GM12878 (cell line): ENCODE measurements around the gene NKIRAS1. TPM values are rescaled to one million over a fixed set of nuclear protein-coding genes. Genes with fewer than 3 reads are reported as not detected.

Experiments used
- ATAC-seq: fragments of 200-7000 bp; cut with Tn5 transposase; 3 replicates; pipeline ENCODE4 v1.9.1; 2020; ENCODE audit warnings: mild to moderate bottlenecking, moderate library complexity
- BruUV-seq: library from RNA; stranded (reverse); fragments of 400-500 nt; replicated peaks from 2 replicates; lab custom pipeline; 2021; lab: Mats Ljungman, UMichigan
- CTCF ChIA-PET: fragments of 300-600 bp; sonication (Branson Sonifier 250); formaldehyde crosslinking; extraction: SDS; loops from one replicate; lab custom pipeline; 2021; ENCODE audit warnings: inconsistent platforms; lab: Yijun Ruan, JAX
- POLR2A ChIA-PET: fragments of 350-600 bp; formaldehyde crosslinking; extraction: SDS; loops from one replicate; lab custom pipeline; 2021; ENCODE audit warnings: inconsistent platforms; lab: Charles Lee
- RAD21 ChIA-PET: fragments of 300-600 bp; sonication (Branson Sonifier 250); formaldehyde crosslinking; loops from one replicate; lab custom pipeline; 2023; ENCODE audit warnings: antibody characterized with exemption; ENCODE audit not compliant: unreplicated experiment; lab: Charles Lee
- SMC1A ChIA-PET: fragments of 300-600 bp; sonication (Branson Sonifier 250); formaldehyde crosslinking; loops from one replicate; lab custom pipeline; 2023; ENCODE audit not compliant: unreplicated experiment, uncharacterized antibody; lab: Charles Lee
- DNase-seq: peaks from one replicate; pipeline ENCODE4 v3.0.0-alpha.2; 2011; ENCODE audit warnings: low read depth, low spot score
- FAIRE-seq: peaks from 3 replicates; lab custom pipeline; 2011; peaks lifted over from hg19 to GRCh38; lab: Jason Lieb, UNC
- H2AFZ ChIP-seq: 2 replicates; pipeline ENCODE4 v1.6.0; 2011; ENCODE audit warnings: low read depth, low read length, control low read depth; ENCODE audit not compliant: control insufficient read depth
- H3K27ac ChIP-seq: 2 replicates; pipeline ENCODE4 v1.5.1; 2011; ENCODE audit warnings: control low read depth; ENCODE audit not compliant: control insufficient read depth, insufficient read depth
- H3K27me3 ChIP-seq, 2 experiments: replicated peaks in 1 of 2; 2 replicates each; pipeline versions ENCODE4 v1.6.0 to v1.6.1; 2011; ENCODE audit warnings: low read length in 1 of 2; ENCODE audit not compliant: control insufficient read depth in 2 of 2, insufficient read depth in 2 of 2
- H3K36me3 ChIP-seq, 2 experiments: 2 replicates each; pipeline ENCODE4 v1.5.1; 2011; ENCODE audit warnings: low read length in 1 of 2; ENCODE audit not compliant: control insufficient read depth in 2 of 2, insufficient read depth in 2 of 2
- H3K4me1 ChIP-seq: 2 replicates; pipeline ENCODE4 v1.6.1; 2011; ENCODE audit warnings: mild to moderate bottlenecking, low read length, moderate library complexity, mixed read lengths; ENCODE audit not compliant: control insufficient read depth, insufficient read depth
- H3K4me2 ChIP-seq: 2 replicates; pipeline ENCODE4 v1.6.0; 2011; ENCODE audit warnings: control low read depth; ENCODE audit not compliant: control insufficient read depth, insufficient read depth
- H3K4me3 ChIP-seq: fragments of 200-600 bp; sonication (generic); 2 replicates; pipeline ENCODE4 v1.5.1; 2016
- H3K79me2 ChIP-seq: 2 replicates; pipeline ENCODE4 v1.6.0; 2011; ENCODE audit warnings: low read length; ENCODE audit not compliant: control insufficient read depth, insufficient read depth
- H3K9ac ChIP-seq: 2 replicates; pipeline ENCODE4 v1.8.0; 2011; ENCODE audit warnings: low read length, control low read depth, mixed read lengths; ENCODE audit not compliant: control insufficient read depth, insufficient read depth
- H3K9me3 ChIP-seq: replicated peaks from 3 replicates; pipeline ENCODE4 v1.5.1; 2011; ENCODE audit warnings: mild to moderate bottlenecking, low read length; ENCODE audit not compliant: control insufficient read depth, insufficient read depth
- H4K20me1 ChIP-seq: 2 replicates; pipeline ENCODE4 v1.6.0; 2011; ENCODE audit not compliant: control insufficient read depth, insufficient read depth
- ATF7 ChIP-seq: fragments of 450-650 bp; IDR thresholded peaks from 2 replicates; pipeline ENCODE4 v1.6.1; 2016; ENCODE audit warnings: low read depth, mild to moderate bottlenecking
- CBX3 ChIP-seq: fragments of 200-600 bp; sonication (generic); IDR thresholded peaks from 2 replicates; pipeline ENCODE4 v1.6.1; 2016; ENCODE audit warnings: low read depth, borderline replicate concordance
- CHD2 ChIP-seq: IDR thresholded peaks from 2 replicates; pipeline ENCODE4 v1.6.1; 2011; ENCODE audit warnings: low read depth, low read length, improper control_type of control experiment, borderline replicate concordance
- CTCF ChIP-seq, 3 experiments: IDR thresholded peaks in 2 of 3; conservative IDR thresholded peaks in 1 of 3; 2 replicates each; pipeline ENCODE4 v1.5.1; 2011; ENCODE audit warnings: low read depth in 3 of 3, low read length in 3 of 3, mild to moderate bottlenecking in 3 of 3, control low read depth in 2 of 3, moderate library complexity in 2 of 3, inconsistent platforms in 1 of 3, mixed read lengths in 1 of 3; ENCODE audit not compliant: control insufficient read depth in 2 of 3, insufficient read depth in 1 of 3; ENCODE audit errors: extremely low read depth in 1 of 3
- ETV6 ChIP-seq, 2 experiments: fragments of 450-650 bp in 1 of 2; IDR thresholded peaks in 1 of 2; conservative IDR thresholded peaks in 1 of 2; 2 replicates each; pipeline ENCODE4 v1.6.1; 2014; ENCODE audit warnings: antibody characterized with exemption in 1 of 2, borderline replicate concordance in 1 of 2, low read depth in 1 of 2, mild to moderate bottlenecking in 1 of 2, moderate library complexity in 1 of 2
- NRF1 ChIP-seq: conservative IDR thresholded peaks from 2 replicates; pipeline ENCODE4 v1.6.1; 2011; ENCODE audit warnings: mild to moderate bottlenecking, low read depth, low read length, improper control_type of control experiment
- POLR2A ChIP-seq: IDR thresholded peaks from 2 replicates; pipeline ENCODE4 v1.6.1; 2011; ENCODE audit warnings: low read depth, mild to moderate bottlenecking, low read length
- RCOR1 ChIP-seq: conservative IDR thresholded peaks from 2 replicates; pipeline ENCODE4 v1.6.1; 2012; ENCODE audit warnings: low read depth, low read length, improper control_type of control experiment
- SIN3A ChIP-seq: IDR thresholded peaks from 2 replicates; pipeline ENCODE4 v1.6.1; 2012; ENCODE audit warnings: low read depth, low read length, improper control_type of control experiment
- ZBTB11 ChIP-seq: fragments of 450-650 bp; formaldehyde crosslinking; IDR thresholded peaks from 2 replicates; pipeline ENCODE4 v1.5.0; 2022; ENCODE audit warnings: mild to moderate bottlenecking, missing genetic modification characterization
- ZNF687 ChIP-seq: fragments of 450-650 bp; IDR thresholded peaks from 2 replicates; pipeline ENCODE4 v1.6.1; 2017; ENCODE audit warnings: mild to moderate bottlenecking, moderate library complexity
- WGBS: methylation state at CpG from one replicate; pipeline ENCODE4 v1.1.6; 2016; ENCODE audit warnings: low lambda C conversion rate; ENCODE audit not compliant: insufficient replicate concordance, insufficient coverage; ENCODE audit errors: missing lambda C conversion rate; 5-methylcytosine and 5-hydroxymethylcytosine counted together
- in situ Hi-C: fragments of 300-500 bp; cut with MboI; formaldehyde crosslinking; loops from 9 replicates; pipeline ENCODE4 v1.14.3; 2018; ENCODE audit warnings: mixed read lengths
- intact Hi-C: fragments of 100-400 bp; cut with micrococcal nuclease; formaldehyde crosslinking; loops from one replicate; pipeline ENCODE4 v1.14.2; 2022; ENCODE audit not compliant: unreplicated experiment
- polyA plus RNA-seq, 11 experiments: library from polyadenylated mRNA; depleted of rRNA in 4 of 11; unstranded in 6 of 11; stranded (reverse) in 5 of 11; fragments of >200 nt; fragmentation: Nextera tagmentation in 4 of 11; fragmentation: Illumina TruSeq in 1 of 11; extraction: Ambion mirVana in 4 of 11; extraction: Trizol in 1 of 11; gene quantifications; 1 replicate in 1 of 11; 2 replicates in 10 of 11; pipeline versions ENCODE4 v1.2.1 to v1.2.3, GENCODE V29; 2011 to 2016; ENCODE audit warnings: inconsistent platforms in 2 of 11, missing spikeins in 2 of 11, low read depth in 1 of 11
- total RNA-seq, 4 experiments: library from RNA; depleted of rRNA in 3 of 4; stranded (reverse); fragments of >200 nt in 3 of 4; fragmentation: Illumina TruSeq in 1 of 4; extraction: Trizol in 1 of 4; gene quantifications; 2 replicates each; pipeline versions ENCODE4 v1.2.1 to v1.2.3, GENCODE V29; 2013 to 2021

Gene NKIRAS1
- total and polyA plus RNA-seq, 10 of the 15 experiments (the other 5 are each of a cell fraction or from before 2014, with no cell fraction given): 7.1 to 17.9 (median 10.9) TPM

GRCh38 chr3:23961913-23962312 lies 45.1 kb upstream of the NKIRAS1 start:
- ChIA-PET CTCF (interaction anchor here (1.1 kb wide), 1 partner anchor 11 kb away, joined by 4 read pairs; no protein-coding TSS in a partner anchor), POLR2A (interaction anchor here (0.6 to 0.7 kb wide), 2 partner anchors 44 to 1023 kb away, joined by 3 to 4 read pairs; no protein-coding TSS in a partner anchor), SMC1A (interaction anchor here (1.2 to 2.9 kb wide), 2 partner anchors 11 to 36 kb away, joined by 4 to 14 read pairs; no protein-coding TSS in a partner anchor), RAD21 (interaction anchor here (0.8 kb wide), 1 partner anchor 27 kb away, joined by 3 read pairs; no protein-coding TSS in a partner anchor)
- ATAC-seq: no peak
- Histone ChIP-seq H3K4me2 (no peak overlapping the region), H4K20me1 (no peaks in the 10 kb centered on the region), H3K36me3 (peaks cover 0 to 9% of the 10 kb centered on the region in 2 experiments; a peak in 1 of 4 replicates), H3K9me3 (no peaks in the 10 kb centered on the region), H3K27me3 (no peaks in the 10 kb centered on the region), H3K27ac (no peak overlapping the region), H2AFZ (no peak overlapping the region), H3K79me2 (no peaks in the 10 kb centered on the region), H3K9ac (no peak overlapping the region), H3K4me1 (no peaks in the 10 kb centered on the region), H3K4me3 (no peak overlapping the region)
- WGBS: 88% methylated on average over 5 of the region's 5 CpGs
- in situ Hi-C loops: no loop called here
- no TSS peak for BruUV-seq
- intact Hi-C loops: no loop called here
- DNase-seq: no peak
- no peak for FAIRE-seq
- TF ChIP-seq POLR2A: no peak
- no peak for TF ChIP-seq CTCF (IDR thresholded peaks at IDR 0.05 in 2 of 3, conservative IDR thresholded peaks at IDR 0.05 in 1 of 3; ENCODE audit: control insufficient read depth in 2 of 3, extremely low read depth in 1 of 3, insufficient read depth in 1 of 3, low read depth in 3 of 3, low read length in 3 of 3)
- no peak for TF ChIP-seq ZNF687
- TF ChIP-seq RCOR1: no peak
- no peak for TF ChIP-seq ETV6 (conservative IDR thresholded peaks at IDR 0.05 in 1 of 2, IDR thresholded peaks at IDR 0.05 in 1 of 2; ENCODE audit: borderline replicate concordance in 1 of 2, low read depth in 1 of 2)
- no peak for TF ChIP-seq ZBTB11 (CRISPR knock-in tag)
- no peak for TF ChIP-seq NRF1
- no peak for TF ChIP-seq SIN3A
- TF ChIP-seq CBX3: no peak
- TF ChIP-seq ATF7: no peak
- no peak for TF ChIP-seq CHD2
